ENCODE measurements around the gene SH3RF3.
"Not testable (repeated sequence)": the region's sequence is repeated elsewhere in the genome, so short reads cannot be mapped to it uniquely, and the experiment has no call there.

The SH3RF3 gene

DNA sequence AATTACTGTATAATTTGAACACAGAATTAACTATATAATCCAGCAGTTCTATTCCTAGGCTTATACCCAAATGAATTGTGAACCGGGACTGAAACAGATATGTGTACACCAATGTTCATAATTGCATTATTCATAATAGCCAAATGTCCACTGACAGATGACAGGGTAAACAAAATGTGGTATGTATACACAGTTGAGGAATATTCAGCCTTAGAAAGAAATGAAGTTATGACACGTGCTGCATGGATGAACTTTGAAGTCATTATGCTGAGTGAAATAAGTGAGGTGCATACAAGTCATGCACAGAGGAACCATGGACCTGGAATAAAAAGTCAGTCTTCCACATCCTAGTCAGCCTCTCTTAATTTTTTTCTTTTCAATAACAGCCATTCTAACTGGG is 91.9 kb downstream of the SH3RF3 start:
- no peak for DNase-seq (ENCODE audit: low spot score)

DNA sequence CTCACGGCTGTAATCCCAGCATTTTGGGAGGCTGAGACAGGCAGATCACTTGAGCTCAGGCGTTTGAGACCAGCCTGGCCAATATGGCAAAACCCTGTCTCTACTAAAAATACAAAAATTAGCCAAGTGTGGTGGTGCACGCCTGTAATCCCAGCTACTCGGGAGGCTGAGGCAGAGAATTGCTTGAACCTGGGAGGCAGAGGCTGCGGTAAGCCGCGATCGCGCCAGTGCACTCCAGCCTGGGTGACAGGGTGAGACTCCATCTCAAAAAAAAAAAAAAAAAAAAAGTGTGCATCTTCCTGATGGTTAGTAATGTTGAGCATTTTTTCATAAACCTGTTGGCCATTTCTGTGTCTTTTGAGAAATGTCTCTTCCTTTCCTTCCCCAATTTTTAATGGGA is 92.3 kb downstream of the SH3RF3 start:
- DNase-seq (ENCODE audit: low spot score), result not testable (repeated sequence)

DNA sequence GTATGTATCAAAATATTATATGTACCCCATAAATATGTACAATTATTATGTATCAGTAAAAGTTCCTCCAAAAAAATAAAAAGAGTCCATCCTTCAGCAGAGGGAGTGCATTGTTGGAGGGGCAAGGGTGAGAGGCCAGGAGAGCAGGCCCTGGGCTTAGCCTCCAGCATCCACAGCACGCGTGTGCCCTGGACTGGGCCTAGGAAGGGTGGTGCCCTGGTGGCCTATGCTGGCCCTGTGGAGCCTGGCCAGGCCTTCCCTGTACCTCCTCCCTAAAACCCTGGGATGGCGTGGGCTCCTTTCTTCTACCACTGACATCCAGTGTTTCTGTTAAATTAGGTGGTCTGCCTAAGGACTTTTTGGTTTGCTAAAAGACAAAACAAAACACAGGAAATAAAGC is 93.4 kb downstream of the SH3RF3 start:
- DNase-seq (ENCODE audit: low spot score), result no peak

DNA sequence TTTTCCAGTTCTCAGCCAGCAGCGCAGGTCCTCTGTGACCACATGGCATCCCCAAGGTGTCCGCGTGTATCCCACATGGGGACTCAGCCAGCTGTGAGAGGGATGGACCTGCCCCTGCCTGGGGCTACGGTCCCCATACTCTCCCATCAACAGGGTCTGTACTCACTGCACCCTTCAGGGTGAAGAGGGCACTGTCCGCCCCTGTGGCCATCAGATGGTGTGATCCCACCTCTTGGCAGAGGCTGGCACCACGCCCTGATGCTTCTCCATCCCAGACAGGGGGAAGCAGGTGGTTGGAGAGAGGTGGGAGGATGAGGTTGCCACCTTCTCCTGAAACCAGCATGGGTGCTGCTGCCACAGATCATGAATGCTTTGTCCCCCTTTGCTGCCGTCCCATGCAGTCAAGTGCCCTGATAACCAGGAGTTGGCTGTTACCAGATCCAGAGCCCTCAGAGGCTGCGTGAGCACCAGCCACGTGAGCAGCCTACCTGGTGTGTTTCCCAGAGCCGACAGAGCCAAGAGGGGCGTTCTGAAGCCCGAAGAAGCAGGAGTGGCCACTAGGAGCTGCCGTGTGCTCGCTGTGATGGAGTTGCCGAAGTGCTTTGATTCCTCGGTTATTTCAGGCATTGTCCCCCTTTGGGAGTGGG is 93.9 kb downstream of the SH3RF3 start:
- no peak for DNase-seq (ENCODE audit: low spot score)

DNA sequence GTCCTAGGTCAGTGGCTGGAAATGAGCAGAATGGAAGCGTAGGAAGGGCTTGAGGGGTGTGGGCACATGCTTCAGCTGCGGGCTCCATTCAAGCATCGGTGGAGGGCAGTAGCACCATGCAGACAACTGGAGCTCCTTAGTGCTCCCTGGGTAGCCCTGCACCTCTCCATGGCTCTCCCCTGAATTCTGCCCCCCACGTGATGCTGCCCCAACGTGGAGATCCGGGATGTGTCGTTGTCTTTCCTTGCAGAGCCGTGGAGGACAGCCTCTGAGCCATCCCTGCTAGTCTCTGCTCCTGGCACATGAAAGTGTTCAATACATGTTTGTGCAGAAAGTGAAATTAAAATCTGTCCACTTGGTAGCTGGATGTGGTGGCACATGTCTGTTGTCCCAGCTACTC is 94.5 kb downstream of the SH3RF3 start:
- no peak for DNase-seq (ENCODE audit: low spot score)

DNA sequence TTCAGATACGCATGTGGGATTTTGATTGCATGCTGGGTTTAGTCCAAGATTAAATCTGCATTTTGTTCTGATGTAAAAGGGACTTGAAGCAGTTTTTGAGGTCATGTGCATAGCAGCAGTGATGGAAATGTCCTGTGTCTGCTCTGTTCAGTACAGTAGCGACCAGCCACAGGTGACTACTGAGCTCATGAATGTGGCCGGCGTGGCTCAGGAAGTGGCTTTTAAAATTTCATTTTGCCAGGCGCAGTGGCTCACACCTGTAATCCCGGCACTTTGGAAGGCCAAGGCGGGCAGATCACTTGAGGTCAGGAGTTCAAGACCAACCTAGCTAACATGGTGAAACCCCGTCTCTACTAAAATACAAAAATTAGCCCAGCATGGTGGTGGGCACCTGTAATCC is 95.3 kb downstream of the SH3RF3 start:
- not testable (repeated sequence) for DNase-seq (ENCODE audit: low spot score)

DNA sequence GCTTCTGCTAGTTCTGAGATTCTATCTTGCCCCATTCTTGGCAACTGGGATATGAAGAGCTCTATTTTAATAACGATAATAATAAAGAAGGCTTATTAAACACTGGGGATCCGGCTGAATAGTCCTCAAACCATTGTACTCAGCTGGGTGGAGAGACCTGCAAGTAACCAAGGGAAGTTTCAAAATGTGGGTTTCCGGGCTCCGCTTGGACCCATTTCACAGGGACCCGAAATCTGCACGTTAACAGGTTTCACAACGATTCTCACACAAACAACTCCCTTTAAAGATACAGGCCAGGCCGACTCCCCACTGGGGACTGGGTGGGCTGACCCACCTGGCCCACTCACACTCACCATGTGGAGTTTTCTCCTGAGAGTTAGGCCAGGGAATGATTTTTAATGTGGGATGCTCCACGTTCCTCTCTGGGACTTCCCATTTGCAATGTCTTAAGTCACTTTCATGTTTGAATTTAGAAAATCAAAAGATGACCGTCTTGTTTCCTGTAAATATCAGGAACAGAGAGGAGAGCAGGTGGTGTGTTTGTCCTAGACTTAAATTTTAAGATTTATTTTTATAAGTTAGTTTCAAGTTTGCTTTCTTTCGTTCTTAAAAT is 96.3 kb downstream of the SH3RF3 start:
- DNase-seq (ENCODE audit: low spot score), result no peak

DNA sequence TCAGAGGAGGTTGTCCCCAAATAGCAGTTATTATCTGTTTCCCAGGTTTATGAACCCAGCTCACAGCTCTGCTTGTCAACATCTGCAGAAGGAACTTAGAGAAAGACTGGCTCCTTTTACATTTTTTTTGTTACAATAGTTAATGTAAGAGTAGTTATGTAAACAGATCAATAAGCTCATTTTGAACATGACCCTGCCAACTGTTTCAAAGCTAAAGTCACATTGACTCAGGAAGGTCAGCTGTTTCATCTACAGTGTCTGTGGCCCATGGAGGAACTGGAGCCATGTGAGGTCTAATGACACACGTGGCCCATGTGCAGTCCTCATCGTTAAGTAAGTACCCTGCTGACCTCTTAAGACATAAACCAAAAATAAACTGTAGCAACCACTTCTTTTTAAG is 97.1 kb downstream of the SH3RF3 start:
- no peak for DNase-seq (ENCODE audit: low spot score)

DNA sequence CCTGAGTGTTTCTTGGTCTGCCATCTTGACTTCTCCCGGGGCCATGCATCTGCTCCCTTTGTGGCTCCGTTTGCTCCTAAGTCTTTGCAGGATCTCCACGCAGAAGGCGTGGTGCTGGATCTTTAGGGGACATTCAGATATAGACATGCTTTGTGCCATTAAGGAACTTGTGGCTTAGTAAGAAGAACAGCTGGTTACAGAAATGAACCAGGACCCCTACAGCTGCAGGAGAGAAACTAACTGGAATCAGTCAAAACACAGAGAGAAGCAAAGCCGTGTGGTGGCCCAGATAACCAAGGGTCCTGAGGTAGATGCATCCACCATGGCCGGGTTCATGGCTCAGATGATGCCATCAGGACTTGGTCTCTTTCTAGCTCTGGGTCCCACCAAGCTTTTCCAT is 97.6 kb downstream of the SH3RF3 start:
- DNase-seq (ENCODE audit: low spot score), result no peak

DNA sequence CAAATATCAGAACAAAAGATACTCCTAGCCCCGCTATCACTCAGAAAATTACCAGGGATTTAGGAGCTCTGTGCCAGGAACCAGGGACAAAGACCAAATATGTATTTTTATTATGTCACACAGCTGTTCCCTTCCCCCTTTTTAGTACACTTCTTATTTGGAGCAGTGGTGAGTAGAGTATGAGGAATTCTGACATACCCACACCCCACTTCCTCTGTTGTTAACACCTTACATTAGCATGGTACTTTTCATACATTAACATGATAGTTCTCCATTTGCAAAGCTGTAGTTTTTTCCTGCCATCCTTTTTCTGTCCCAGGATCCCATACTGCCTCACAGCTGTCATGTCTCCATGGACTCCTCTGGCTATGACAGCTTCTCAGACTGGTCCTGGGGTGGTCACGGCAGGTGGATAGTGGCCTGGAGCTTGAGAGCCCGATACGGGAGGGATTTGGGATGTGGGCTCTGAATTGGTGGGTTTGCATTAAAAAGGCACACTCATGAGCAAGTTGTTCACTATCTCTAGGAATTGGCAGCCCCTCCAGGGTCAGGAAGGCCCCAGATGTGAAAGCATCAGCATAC is 100.2 kb downstream of the SH3RF3 start:
- DNase-seq (ENCODE audit: low spot score), result no peak

DNA sequence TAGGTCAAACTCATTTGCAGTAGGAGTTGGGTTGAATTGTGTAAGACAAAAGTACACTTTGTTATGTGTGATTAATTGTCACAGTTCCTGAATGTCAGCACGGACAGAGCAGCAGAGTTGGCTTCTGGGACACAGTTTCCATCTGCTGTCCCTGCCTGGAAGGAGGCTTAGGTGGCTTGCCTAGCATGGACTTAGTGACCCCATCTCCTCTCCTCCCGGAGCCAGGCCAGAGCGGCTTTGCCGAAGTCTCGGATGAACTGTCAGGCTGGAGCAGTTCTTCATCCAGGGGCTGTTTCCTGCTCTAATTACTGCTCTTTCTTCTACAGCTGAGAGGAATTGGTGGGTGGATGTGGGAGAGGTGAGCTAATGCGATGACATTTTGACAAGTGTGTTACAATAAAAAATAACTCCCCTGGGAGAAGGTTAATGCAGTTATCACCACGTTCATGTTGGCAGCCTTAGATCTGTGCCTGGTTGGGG is 102.0 kb downstream of the SH3RF3 start:
- no peak for DNase-seq (ENCODE audit: low spot score)

DNA sequence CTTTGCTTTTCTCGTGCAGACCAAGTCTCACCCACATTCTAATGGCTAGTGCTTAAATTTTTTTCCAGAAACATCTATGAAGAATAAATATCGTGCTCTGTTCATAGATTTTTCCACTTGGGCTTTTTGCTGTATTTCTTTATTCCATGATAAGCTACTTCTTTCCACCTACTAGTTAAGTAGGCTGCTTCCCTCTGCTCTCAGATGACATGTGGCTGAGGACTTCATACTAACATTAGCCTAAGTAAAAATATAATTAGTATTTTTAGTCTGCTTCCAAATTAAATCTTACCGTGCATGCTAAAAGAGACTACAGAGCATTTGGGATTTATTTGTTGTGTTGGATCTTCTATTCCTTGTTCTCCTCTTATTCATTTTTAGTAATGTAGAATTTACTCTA is 102.4 kb downstream of the SH3RF3 start:
- no peak for DNase-seq (ENCODE audit: low spot score)

DNA sequence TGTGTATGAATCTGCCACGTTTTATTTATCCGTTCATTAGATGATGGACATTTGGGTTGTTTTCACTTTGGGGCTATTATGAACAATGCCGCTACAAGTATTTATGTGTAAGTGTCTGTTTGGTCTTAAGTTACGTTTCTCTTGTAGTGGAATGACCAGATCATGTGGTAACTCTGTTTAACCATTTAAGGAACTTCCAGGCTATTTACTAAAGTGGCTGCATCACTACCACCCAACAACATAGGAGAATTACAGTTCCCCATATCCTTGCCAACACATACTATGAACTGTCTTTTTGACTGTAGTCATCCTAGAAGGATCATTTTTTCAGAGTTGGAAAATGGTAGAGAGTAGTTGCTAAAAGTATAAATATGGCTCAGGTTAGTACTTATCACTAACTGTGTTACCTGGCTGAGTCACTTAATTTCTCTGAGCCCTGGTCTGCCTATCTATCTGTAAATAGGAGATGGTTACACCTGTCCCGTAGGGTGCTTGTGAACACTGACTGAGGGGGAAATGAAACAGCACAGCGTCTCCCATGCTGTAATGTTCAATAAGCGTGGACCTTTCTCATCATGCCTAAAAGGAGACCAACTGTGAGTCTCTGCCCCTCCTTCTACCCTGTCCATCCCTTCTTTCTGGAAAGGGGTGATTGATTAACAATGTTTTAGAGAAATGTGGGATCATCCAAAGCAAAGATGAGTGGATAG is 103.1 kb downstream of the SH3RF3 start:
- no peak for DNase-seq (ENCODE audit: low spot score)

DNA sequence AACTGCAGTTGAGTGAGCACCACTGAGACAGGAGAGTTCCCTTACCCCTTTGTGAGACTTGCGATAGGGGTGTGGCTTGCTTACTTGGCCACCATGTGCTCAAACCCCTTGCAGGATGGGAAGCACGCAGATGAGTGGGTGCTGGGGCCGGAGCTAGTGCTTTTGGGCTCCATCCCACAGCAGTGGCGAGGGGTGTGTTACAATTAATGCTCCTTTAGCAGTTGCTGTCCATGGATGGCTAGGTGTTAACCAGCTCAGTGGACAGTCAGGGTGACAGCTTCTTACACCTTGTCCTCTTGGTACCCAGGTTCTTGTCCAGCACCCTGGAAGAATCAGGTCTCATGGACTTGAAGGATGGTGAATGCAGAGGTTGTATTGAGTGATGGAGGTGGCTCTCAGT is 103.9 kb downstream of the SH3RF3 start:
- no peak for DNase-seq (ENCODE audit: low spot score)

DNA sequence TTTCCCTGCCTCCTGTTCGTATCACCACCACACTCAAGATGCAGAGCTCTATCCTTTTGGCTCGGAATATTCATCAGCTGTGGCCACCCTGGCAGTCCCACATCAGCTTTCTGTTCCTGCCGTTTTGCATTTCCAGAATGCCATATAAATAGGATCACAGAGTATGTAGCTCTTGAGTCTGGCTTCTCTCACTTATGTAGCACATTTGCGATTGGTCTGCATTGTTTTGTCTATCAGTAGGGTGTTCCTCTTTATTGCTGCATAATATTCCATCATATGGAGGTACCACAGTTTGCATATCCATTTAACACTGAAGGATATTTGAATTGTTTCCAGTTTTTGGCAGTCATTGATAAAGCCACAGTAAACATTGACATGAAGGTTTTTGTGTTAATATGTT is 104.6 kb downstream of the SH3RF3 start:
- no peak for DNase-seq (ENCODE audit: low spot score)

DNA sequence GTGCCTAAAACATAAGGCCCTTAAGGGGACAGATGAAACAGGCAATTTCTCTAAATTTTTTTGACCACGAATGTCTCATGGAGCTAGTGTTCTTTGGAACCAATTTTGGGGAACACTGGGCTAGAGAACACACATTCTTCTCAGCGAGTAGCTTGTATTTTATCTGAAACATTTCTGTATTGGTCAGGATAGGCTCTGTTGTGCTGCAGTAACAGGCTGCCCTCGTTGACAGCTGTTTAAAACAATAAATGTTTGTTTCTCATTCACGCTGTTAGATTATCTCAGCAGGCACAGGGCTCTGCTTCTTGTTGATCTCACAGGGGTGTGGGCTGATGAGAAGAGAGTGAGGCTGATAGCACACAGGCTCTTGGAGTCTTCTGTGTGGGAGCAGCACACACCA is 105.3 kb downstream of the SH3RF3 start:
- DNase-seq (ENCODE audit: low spot score), result no peak

DNA sequence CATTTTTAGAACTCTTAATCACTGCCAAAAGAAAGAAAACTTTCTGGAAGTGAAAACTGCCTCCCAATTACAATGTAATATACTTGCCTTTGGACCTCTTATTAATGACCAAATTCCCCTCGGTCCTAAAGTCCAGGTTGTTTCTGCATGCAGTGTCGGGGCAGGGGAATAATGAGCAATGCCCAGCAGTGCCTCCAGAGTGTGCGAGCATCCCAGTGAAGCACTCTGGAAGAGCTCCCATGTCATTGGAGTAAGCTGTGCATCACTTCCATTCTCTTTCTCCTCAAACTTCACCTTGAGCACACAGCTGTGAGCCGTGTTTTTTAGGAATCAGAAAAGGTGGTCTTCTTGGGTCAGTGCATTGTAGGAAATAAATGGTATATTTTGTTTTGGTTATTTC is 107.1 kb downstream of the SH3RF3 start:
- DNase-seq (ENCODE audit: low spot score), result no peak

DNA sequence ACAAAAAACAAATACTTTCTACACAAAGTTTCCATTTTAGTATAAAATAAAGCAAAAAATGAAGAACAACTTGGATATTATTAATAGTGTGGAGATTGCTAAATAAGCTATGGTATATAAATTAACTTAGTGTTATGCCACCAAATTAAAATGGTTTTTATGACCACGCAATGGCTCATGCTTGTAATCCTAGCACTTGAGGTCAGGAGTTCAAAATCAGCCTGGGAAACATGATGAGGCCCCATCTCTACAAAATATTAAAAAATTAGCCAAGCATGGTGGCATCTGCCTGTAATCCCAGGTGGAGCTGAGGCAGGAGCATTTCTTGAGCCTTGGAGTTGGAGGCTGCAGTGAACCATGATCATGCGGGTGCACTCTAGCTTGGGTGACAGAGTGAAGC is 108.8 kb downstream of the SH3RF3 start:
- DNase-seq (ENCODE audit: low spot score), result no peak

DNA sequence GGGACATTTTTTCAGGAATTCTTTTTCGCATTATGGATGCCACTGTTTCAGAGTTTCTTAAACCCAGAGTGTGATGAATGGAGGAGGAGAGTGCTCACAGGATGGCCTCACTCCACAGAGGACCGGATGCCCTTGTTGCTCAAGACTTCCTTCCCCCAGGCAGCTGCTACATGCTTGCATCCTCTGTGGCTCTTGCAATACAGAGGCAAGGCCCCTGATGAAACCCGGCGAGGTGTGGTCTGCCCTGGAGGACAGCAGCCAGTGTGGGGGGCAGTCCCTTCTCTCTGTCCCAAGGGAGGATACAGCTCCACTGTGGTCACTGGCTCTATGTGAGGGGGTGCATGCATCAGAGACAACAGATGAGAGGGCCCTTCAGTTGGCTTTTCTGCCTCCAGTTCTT is 109.6 kb downstream of the SH3RF3 start:
- no peak for DNase-seq (ENCODE audit: low spot score)

DNA sequence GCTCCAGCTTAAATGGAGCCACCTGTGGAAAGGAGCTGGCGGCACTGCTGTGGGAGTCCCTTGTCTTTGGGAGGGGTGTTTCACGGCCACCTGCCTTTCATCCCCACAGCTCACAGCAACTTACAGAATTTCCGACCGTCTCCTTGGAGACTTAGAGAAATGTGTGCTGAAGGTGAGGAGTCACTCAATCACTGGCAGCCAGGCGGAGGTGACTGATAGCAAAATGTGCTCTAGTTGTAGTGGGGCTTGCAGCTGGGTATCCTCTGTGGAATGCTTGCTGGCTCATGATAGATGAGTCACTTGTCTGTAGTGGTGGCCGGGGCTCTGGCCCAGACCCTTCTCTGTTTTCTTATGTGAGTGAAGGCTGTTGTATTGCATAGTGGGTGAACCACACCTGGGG is 110.7 kb downstream of the SH3RF3 start:
- no peak for DNase-seq (ENCODE audit: low spot score)

DNA sequence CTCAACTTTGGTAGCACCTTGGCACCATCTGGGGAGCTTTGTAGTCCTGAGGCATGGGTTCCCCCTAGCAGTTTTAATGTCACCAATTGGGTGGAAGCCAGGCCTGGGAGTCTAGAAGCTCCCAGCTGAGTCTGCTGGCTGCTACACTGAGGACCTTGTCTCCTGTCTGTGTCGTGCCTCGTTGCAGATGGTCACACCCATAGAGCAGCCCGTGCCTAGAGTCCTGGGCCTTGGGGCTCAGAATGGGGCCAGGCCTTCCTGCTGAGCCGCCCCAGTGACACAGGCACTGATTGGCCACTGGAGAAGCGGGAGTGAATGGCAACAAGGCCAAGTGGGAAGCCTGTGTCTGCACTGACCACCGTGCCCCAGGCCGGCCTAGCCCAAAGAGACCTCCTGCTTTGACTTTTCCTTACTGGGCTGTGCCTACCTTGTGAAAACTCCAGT is 113.2 kb downstream of the SH3RF3 start:
- no peak for DNase-seq (ENCODE audit: low spot score)

DNA sequence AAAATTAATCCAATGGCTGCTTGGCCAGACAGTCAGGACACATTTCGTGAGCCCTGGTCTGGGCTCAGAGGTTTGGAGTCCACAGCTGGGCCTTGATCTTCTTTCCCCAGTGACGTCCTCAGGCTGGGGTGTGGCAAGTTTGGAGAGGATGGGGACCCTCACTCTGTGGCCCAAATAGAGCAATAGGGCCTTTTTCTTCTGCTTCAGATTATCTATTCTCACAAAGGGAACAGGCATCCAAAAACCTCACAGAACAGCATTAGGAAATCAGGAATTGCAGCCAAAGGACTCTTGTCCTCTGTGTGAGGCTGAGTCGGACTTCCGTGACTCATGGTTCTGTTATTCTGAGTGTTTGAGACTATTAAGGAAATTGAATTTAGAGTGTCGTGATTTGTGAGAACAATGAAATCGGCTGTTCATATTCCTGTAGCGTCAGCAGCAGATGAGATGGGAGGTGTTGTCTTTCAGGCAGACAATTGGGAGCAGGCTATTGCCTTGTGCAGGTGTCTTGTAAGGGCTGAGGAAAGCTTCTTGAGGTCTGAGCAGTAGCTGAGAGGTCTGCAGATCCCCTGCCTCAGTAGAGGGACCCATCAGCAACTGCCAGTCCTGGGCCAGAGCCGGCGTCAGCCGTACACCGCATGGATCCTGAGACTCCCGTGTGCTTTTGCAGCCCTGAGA is 113.8 kb downstream of the SH3RF3 start:
- no peak for DNase-seq (ENCODE audit: low spot score)
